ENCODE data around the gene GATA6. TPM values are rescaled to one million over a fixed set of nuclear protein-coding genes. Genes with fewer than 3 reads are reported as not detected.
"Not testable (repeated sequence)": the region's sequence is repeated elsewhere in the genome, so short reads cannot be mapped to it uniquely, and the experiment has no call there.

Gene GATA6
- polyA plus RNA-seq, 1 donor (not counting 4 experiments of a cell fraction or from before 2014, with no cell fraction given): 0.37 TPM

DNA sequence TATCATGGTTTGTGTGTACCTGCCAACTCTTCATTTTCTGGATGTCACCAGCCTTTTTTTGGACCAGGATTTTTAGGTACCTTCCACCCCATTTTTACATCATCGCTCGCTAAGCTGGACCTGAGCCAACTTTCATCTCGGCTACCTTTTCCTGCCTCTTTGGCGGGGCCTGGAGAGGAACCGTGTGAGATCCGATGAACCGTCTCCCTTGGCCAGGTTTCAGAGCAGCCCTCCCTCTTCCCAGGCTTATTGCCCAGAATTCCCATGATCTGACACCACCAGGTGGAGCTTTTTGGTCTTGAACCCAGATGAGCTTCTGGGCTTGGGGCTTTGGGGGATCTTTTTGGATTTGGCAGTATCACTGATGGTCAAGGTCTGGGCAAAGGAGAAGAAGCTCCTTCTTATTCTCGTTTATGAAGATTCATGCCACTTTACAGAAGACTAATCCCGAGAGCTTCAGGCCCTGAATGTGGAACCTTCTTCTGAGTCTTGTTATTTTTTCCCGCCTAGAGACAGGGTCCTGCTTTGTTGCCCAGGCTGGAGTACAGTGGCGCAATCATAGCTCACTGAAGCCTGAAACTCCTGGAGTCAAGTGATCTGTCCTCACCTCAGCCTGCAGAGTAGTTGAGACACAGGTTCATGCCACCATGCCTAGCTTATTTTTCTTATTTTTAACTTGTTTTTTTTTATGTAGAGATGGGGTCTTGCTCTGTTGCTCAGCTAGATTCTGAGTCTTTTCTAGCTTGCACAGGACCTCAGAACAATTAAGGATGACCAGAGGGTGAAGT lies 50.4 kb downstream of the GATA6 start:
- Histone ChIP-seq H3K27me3 (ENCODE audit: control insufficient read depth, extremely low read depth, insufficient read depth, low read length) (no peaks in the 10 kb centered on the region), H3K9me1 (ENCODE audit: control insufficient read depth, extremely low read depth, insufficient read depth, low read length) (no peaks in the 10 kb centered on the region), H3K27ac (ENCODE audit: control insufficient read depth, insufficient read depth, low read length) (no peak overlapping the region), H4K20me1 (ENCODE audit: control insufficient read depth, extremely low read depth, insufficient read depth, low read length) (no peaks in the 10 kb centered on the region), H3K79me2 (ENCODE audit: control insufficient read depth, insufficient read depth, low read length) (no peaks in the 10 kb centered on the region), H3K9me3 (ENCODE audit: control insufficient read depth, low read depth, low read length) (no peaks in the 10 kb centered on the region), H3K4me1 (ENCODE audit: control insufficient read depth, extremely low read depth, insufficient read depth, low read length) (peaks cover 20% of the 10 kb centered on the region), H3K9ac (ENCODE audit: control insufficient read depth, extremely low read depth, insufficient read depth, low read length) (no peak overlapping the region), H3K36me3 (ENCODE audit: control insufficient read depth in 2 of 2, extremely low read depth in 1 of 2, insufficient read depth in 2 of 2, low read length in 2 of 2) (no peaks in the 10 kb centered on the region), H2AFZ (ENCODE audit: control insufficient read depth, low read length) (no peak overlapping the region), H3K4me2 (ENCODE audit: control insufficient read depth, extremely low read depth, insufficient read depth, low read depth, low read length) (no peak overlapping the region), H3K4me3 (ENCODE audit: control insufficient read depth in 2 of 3, extremely low read depth in 1 of 3, insufficient read depth in 2 of 3, low read depth in 1 of 3, low read length in 3 of 3) (no peak overlapping the region)
- dilution Hi-C loops (cut with MboI; ENCODE audit: extremely low pct_ligation_motif_present, low sequenced_read_pairs): no loop called here
- DNase-seq (ENCODE audit: low read depth, low spot score) (no peak), FAIRE-seq (no peak)
- TF ChIP-seq EZH2 (IDR thresholded peaks at IDR 0.05; ENCODE audit: low read length): no peak
- peak in 1 of 3 experiments; percentile 9 for TF ChIP-seq CTCF (optimal IDR thresholded peaks at IDR 0.05 in 1 of 3, IDR thresholded peaks at IDR 0.05 in 1 of 3, conservative IDR thresholded peaks at IDR 0.05 in 1 of 3; ENCODE audit: extremely low read depth in 1 of 3, insufficient read depth in 2 of 3, low read length in 3 of 3)

- dilution Hi-C loops (cut with MboI; ENCODE audit: extremely low pct_ligation_motif_present, low sequenced_read_pairs); H3K9me1 ChIP-seq (ENCODE audit: control insufficient read depth, extremely low read depth, insufficient read depth, low read length); H2AFZ ChIP-seq (ENCODE audit: control insufficient read depth, low read length); H3K4me2 ChIP-seq (ENCODE audit: control insufficient read depth, extremely low read depth, insufficient read depth, low read depth, low read length); H3K9ac ChIP-seq (ENCODE audit: control insufficient read depth, extremely low read depth, insufficient read depth, low read length); H3K4me3 ChIP-seq (ENCODE audit: control insufficient read depth in 2 of 3, extremely low read depth in 1 of 3, insufficient read depth in 2 of 3, low read depth in 1 of 3, low read length in 3 of 3); DNase-seq (ENCODE audit: low read depth, low spot score); H3K79me2 ChIP-seq (ENCODE audit: control insufficient read depth, insufficient read depth, low read length); H3K9me3 ChIP-seq (ENCODE audit: control insufficient read depth, low read depth, low read length); H3K27ac ChIP-seq (ENCODE audit: control insufficient read depth, insufficient read depth, low read length); H3K36me3 ChIP-seq (ENCODE audit: control insufficient read depth in 2 of 2, extremely low read depth in 1 of 2, insufficient read depth in 2 of 2, low read length in 2 of 2); H3K27me3 ChIP-seq (ENCODE audit: control insufficient read depth, extremely low read depth, insufficient read depth, low read length); FAIRE-seq; H4K20me1 ChIP-seq (ENCODE audit: control insufficient read depth, extremely low read depth, insufficient read depth, low read length): not testable (repeated sequence)
- peaks cover 15% of the 10 kb centered on the region for H3K4me1 ChIP-seq (ENCODE audit: control insufficient read depth, extremely low read depth, insufficient read depth, low read length)
Measured at GRCh38 chr18:22220585-22220984, 51.2 kb downstream of the GATA6 start.

DNA sequence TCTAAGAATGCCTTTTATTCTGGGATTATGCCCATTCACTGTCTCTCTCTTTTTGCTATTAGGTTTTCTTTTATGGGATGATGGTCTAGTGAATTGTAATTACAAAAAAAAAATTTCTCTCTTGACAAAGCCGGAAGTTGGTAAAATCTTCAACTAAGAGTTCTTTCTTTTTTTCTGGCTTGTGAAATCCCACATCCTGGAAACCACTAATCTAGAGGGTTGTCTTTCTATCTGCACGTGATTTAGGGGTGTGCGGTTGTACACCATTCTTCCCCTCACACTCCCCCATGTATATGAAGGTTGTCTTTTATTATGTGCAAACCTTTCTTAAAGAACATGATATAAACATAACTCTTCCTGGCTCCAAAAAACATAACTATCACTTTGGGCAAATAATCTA lies 52.0 kb downstream of the GATA6 start:
- H3K9ac ChIP-seq (ENCODE audit: control insufficient read depth, extremely low read depth, insufficient read depth, low read length): no peak overlapping the region
- no peaks in the 10 kb centered on the region for H4K20me1 ChIP-seq (ENCODE audit: control insufficient read depth, extremely low read depth, insufficient read depth, low read length)
- FAIRE-seq: no peak
- H2AFZ ChIP-seq (ENCODE audit: control insufficient read depth, low read length): no peak overlapping the region
- no peak overlapping the region for H3K4me2 ChIP-seq (ENCODE audit: control insufficient read depth, extremely low read depth, insufficient read depth, low read depth, low read length)
- H3K4me3 ChIP-seq (ENCODE audit: control insufficient read depth in 2 of 3, extremely low read depth in 1 of 3, insufficient read depth in 2 of 3, low read depth in 1 of 3, low read length in 3 of 3): no peak overlapping the region
- no peak for TF ChIP-seq CTCF (optimal IDR thresholded peaks at IDR 0.05 in 1 of 3, IDR thresholded peaks at IDR 0.05 in 1 of 3, conservative IDR thresholded peaks at IDR 0.05 in 1 of 3; ENCODE audit: extremely low read depth in 1 of 3, insufficient read depth in 2 of 3, low read length in 3 of 3)
- no peak for TF ChIP-seq EZH2 (IDR thresholded peaks at IDR 0.05; ENCODE audit: low read length)
- no peaks in the 10 kb centered on the region for H3K9me3 ChIP-seq (ENCODE audit: control insufficient read depth, low read depth, low read length)
- dilution Hi-C loops (cut with MboI; ENCODE audit: extremely low pct_ligation_motif_present, low sequenced_read_pairs): no loop called here
- H3K27ac ChIP-seq (ENCODE audit: control insufficient read depth, insufficient read depth, low read length): no peak overlapping the region
- H3K79me2 ChIP-seq (ENCODE audit: control insufficient read depth, insufficient read depth, low read length): no peaks in the 10 kb centered on the region
- peaks cover 15% of the 10 kb centered on the region for H3K4me1 ChIP-seq (ENCODE audit: control insufficient read depth, extremely low read depth, insufficient read depth, low read length)
- no peaks in the 10 kb centered on the region for H3K9me1 ChIP-seq (ENCODE audit: control insufficient read depth, extremely low read depth, insufficient read depth, low read length)
- no peak for DNase-seq (ENCODE audit: low read depth, low spot score)
- no peaks in the 10 kb centered on the region for H3K36me3 ChIP-seq (ENCODE audit: control insufficient read depth in 2 of 2, extremely low read depth in 1 of 2, insufficient read depth in 2 of 2, low read length in 2 of 2)
- H3K27me3 ChIP-seq (ENCODE audit: control insufficient read depth, extremely low read depth, insufficient read depth, low read length): no peaks in the 10 kb centered on the region

Data from keratinocyte (primary cell).